Activated CD8-positive, alpha-beta memory T cell treated with anti-CD3 and anti-CD28 coated beads for 4 hours (primary cell): ENCODE measurements around the gene CDKL4.
"Not testable (repeated sequence)": the region's sequence is repeated elsewhere in the genome, so short reads cannot be mapped to it uniquely, and the experiment has no call there.

Source experiments
- DNase-seq, 2 donors: peaks; one replicate each; pipeline ENCODE4 v3.0.0-alpha.2; 2020; ENCODE audit warnings: low read depth in 2 of 2

Gene CDKL4

GRCh38 chr2:39179974-39180960, 63.5 kb downstream of the CDKL4 start:
- DNase-seq: no peak

- no peak for DNase-seq
Measured at GRCh38 chr2:39178756-39179155, 65.0 kb downstream of the CDKL4 start.

DNA sequence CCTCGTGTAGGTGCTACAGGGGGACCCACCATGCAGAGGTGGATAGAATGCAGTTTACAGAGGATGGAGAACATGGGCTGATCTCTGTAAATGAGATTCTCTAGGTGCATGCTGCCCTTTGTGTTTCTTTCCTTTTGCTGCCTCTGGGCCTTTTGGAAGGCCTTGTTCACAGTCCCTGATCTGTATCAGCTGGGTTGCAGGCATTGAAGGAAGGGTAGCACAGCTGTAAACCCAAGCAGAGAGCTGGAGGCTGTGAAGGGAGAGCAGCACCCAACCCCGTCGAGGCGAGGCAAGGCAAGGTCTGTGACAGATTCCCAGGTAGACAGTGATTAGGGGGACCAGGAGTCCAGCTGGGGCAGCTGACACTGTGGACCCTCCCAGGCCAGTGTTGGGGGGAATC, 66.8 kb downstream of the CDKL4 start:
- no peak for DNase-seq

- DNase-seq: no peak
Measured at GRCh38 chr2:39175026-39175812, 68.6 kb downstream of the CDKL4 start.

GRCh38 chr2:39174022-39174421, 69.7 kb downstream of the CDKL4 start:
- DNase-seq: no peak

- DNase-seq: not testable (repeated sequence)
Measured at GRCh38 chr2:39172047-39172706, 71.6 kb downstream of the CDKL4 start.

DNA sequence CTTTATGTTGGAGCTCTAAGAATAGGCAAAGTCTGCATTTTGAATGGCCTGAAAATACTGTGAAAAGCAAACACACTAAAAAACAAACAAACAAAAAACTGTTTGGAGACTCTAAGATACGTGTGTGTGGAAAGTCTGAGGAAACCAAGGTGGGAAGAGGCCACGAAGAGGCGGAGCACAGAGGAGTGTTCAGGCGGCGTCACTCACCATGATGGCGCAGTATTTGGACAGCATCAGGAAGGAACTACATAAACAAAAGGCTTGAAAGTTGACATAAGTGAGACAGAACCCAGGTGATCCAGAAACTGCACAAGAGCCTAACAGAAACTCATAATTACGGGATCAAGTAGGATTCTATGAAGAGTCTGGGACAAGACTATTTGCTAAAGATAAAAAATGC, 72.1 kb downstream of the CDKL4 start:
- no peak for DNase-seq

GRCh38 chr2:39164089-39164488, 79.7 kb downstream of the CDKL4 start:
- DNase-seq: no peak

DNA sequence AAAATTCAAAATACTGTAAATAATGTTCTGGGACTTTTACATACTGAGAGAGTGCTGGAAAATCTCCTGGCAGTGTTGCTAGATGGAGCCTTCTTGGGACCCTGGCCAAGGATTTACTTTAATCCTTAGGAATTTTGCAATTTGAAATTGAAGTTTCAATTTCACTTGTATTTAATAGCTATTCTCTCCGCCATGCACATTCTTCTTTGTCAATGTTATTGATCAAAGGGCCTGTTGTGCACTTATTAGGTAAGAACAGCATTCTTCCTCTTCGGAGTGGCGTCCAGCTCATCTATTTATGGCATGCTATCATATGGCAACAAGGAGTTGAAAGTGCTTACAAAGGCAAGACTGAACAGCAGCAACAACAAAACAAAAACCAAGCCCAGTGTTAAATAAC, 82.8 kb downstream of the CDKL4 start:
- no peak for DNase-seq

GRCh38 chr2:39159283-39159682, 84.5 kb downstream of the CDKL4 start:
- no peak for DNase-seq

- no peak for DNase-seq
Measured at GRCh38 chr2:39158351-39158750, 85.4 kb downstream of the CDKL4 start.

DNA sequence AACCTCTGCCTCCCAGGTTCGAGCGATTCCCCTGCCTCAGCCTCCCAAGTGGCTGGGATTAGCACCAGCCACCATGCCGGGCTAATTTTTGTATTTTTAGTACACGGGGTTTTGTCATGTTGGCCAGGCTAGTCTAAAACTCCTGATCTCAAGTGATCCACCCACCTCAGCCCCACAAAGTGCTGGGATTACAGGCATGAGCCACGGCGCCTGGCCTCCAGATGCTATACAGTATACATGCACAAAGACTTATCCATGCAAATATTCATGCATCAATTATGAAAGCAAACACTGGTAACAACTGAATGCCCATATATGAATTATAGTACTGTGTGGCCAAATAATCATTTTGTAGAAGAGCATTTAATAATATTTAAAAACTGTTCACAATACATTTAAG, 86.9 kb downstream of the CDKL4 start:
- no peak for DNase-seq

DNA sequence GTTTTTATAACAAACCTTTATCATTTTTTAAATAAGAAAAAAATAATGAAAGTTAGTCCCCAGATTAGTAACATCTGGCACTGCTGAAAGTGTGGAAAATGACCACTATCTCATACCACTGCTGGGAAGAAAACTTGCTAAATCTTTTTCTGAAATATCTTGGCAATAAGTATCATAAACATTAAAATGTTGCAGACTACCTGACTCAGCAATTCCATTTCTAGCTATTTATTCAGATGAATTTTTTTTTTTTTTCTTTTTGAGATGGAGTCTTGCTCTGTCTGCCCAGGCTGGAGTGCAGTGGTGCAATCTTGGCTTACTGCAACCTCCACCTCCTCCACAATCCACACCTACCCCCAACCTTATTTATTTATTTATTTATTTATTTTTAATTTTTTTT, 87.7 kb downstream of the CDKL4 start:
- DNase-seq: no peak

- DNase-seq: not testable (repeated sequence)
Measured at GRCh38 chr2:39155573-39155972, 88.2 kb downstream of the CDKL4 start.

DNA sequence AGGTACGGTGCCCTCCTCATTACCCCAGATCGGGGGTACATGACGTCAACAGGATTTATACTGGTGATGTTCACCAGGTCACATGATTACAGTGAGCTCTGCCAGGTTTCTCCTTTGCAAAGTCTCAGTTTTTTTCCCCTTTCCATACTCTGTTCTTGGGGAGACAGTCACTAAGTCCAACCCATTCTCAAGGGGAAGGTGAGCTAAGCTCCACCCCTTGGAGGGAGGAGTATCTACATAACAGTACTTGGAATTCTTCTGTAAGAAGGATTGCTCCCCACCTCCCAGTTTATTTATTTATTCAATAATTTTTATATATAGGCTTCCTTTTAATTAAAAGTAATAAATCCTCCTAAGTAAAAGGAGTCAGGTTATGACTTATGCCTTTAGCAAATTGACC, 88.8 kb downstream of the CDKL4 start:
- no peak for DNase-seq

GRCh38 chr2:39153312-39153711, 90.5 kb downstream of the CDKL4 start:
- no peak for DNase-seq

DNA sequence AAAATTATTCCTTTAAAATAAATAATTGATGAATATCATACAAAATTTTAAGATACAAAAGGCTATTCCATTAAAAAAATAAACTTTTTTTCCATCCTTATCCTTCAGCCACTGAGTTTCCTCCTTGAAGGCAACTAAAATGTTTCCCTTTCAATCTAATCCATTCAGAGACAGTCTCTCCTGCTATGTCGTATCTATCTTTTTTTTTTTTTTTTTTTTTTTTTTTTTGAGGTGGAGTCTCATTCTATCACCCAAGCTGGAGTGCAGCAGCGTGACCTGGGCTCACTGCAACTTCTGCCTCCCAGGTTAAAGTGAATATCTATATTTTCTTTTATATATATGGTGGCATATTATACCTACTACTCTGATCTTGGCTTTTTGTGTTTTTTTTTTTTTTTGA, 91.3 kb downstream of the CDKL4 start:
- no peak for DNase-seq

- no peak for DNase-seq
Measured at GRCh38 chr2:39150890-39151497, 92.8 kb downstream of the CDKL4 start.

DNA sequence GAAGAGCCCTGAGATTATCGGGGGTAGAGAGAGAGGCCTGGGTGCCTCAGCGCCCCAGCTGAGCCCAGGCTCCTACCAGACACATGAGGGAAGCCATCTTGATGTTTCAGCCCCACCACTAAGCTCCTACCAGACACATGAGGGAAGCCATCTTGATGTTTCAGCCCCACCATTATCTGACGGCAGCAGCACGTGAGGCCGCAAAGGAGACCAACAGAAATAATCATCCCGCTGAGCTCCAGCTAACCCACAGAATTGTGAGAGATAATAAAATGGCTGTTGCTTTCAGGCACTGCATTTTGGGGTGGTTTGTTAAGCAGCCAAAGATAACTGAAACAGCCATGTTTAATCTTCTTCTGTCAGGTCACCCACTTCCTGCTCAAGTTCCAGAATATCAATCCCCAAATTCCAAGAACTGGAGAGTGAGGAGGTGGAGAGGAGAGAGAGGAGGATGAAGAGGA, 93.6 kb downstream of the CDKL4 start:
- DNase-seq: no peak

DNA sequence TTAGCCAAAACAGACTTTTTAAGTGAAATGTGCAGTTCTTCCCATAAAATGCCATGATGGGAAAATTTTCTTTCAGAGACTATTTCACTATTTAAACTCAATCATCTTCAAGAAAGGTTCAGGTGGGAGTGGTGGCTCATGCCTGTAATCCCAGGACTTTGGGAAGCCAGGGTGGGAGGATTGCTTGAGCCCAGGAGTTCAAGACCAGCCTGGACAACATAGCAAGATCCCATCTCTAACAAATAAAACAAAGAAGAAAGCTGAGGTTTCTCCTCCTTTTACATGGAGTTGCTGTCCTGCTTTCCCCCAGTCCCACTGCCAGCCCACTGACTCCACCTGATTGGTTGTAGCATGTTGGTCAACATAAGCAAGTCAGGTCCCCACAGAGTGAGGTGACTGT, 97.1 kb downstream of the CDKL4 start:
- DNase-seq: no peak

DNA sequence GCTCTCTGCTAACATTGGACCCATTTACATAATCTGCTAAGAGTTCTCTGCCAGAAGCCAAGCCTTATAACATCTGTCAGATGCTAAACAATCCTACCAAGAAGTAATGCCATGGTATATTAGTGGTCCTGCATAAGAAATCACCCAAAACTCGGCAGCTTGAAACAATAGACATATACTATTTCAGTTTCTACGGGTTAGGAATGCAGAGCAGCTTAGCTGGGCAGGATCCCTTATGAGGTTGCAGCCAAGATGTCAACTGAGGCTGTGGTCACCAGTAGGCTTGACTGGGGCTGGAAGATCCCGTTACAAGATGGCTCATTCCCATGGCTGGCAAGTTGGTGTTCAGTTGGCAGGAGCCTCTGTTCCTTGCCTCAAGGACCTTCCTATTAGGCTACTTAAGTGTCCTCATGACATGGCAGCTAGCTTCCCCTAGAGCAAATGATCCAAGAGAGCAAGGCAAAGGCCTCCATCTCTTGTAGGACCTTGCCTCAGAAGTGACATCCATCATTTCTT, 97.8 kb downstream of the CDKL4 start:
- no peak for DNase-seq

- DNase-seq: no peak
Measured at GRCh38 chr2:39144416-39144815, 99.4 kb downstream of the CDKL4 start.
